Transverse colon (tissue), 4 donors: Measurements from ENCODE around the gene BLOC1S5. TPM values are rescaled to one million over a fixed set of nuclear protein-coding genes. Genes with fewer than 3 reads are reported as not detected.

Experiments
- DNase-seq: peaks from one replicate; pipeline ENCODE4 v3.0.0-alpha.2; 2019
- H3K27ac ChIP-seq, 4 donors: fragments of 200-600 bp; sonication (generic); 2 replicates each; pipeline ENCODE4 v1.5.1; 2016 to 2018; ENCODE audit warnings: inconsistent platforms in 4 of 4
- H3K27me3 ChIP-seq: fragments of 200-600 bp; sonication (generic); 2 replicates; pipeline ENCODE4 v1.5.1; 2017; ENCODE audit warnings: inconsistent platforms
- H3K36me3 ChIP-seq, 4 donors: fragments of 200-600 bp; sonication (generic); 2 replicates each; pipeline ENCODE4 v1.5.1; 2017 to 2019; ENCODE audit warnings: inconsistent platforms in 4 of 4
- H3K4me1 ChIP-seq, 4 donors: fragments of 200-600 bp; sonication (generic); 2 replicates each; pipeline ENCODE4 v1.5.1; 2017 to 2020; ENCODE audit warnings: inconsistent platforms in 4 of 4
- H3K4me3 ChIP-seq, 4 donors: fragments of 200-600 bp; sonication (generic); 1 replicate in 1 of 4; 2 replicates in 3 of 4; pipeline versions ENCODE4 v1.5.1 to v1.6.1; 2017 to 2019; ENCODE audit warnings: inconsistent platforms in 4 of 4
- H3K9me3 ChIP-seq, 2 donors: fragments of 200-600 bp; sonication (generic); 2 replicates each; pipeline ENCODE4 v1.5.1; 2017 to 2019; ENCODE audit warnings: inconsistent platforms in 2 of 2
- CTCF ChIP-seq, 5 experiments: fragments of 200-600 bp in 3 of 5; fragments of 450-650 bp in 2 of 5; sonication (generic) in 3 of 5; IDR thresholded peaks; 1 replicate in 2 of 5; 2 replicates in 3 of 5; pipeline ENCODE4 v1.5.1; 2016 to 2017; ENCODE audit warnings: antibody characterized with exemption in 5 of 5, inconsistent platforms in 3 of 5, mild to moderate bottlenecking in 2 of 5, moderate library complexity in 1 of 5
- EP300 ChIP-seq: sonication (generic); formaldehyde crosslinking; IDR thresholded peaks from one replicate; pipeline ENCODE4 v1.6.1; 2017; ENCODE audit warnings: antibody characterized with exemption, low read depth
- POLR2A ChIP-seq: fragments of 450-650 bp; IDR thresholded peaks from one replicate; pipeline ENCODE4 v1.6.1; 2016; ENCODE audit warnings: antibody characterized with exemption, mild to moderate bottlenecking, moderate library complexity
- POLR2AphosphoS5 ChIP-seq, 3 donors: sonication (generic); formaldehyde crosslinking; IDR thresholded peaks; one replicate each; pipeline ENCODE4 v1.6.1; 2016; ENCODE audit warnings: antibody characterized with exemption in 3 of 3
- WGBS, 2 donors: methylation state at CpG; one replicate each; pipeline ENCODE4 v1.1.5; 2018; ENCODE audit warnings: low coverage in 1 of 2; 5-methylcytosine and 5-hydroxymethylcytosine counted together
- in situ Hi-C, 4 donors: fragments of 200-750 bp; cut with MboI; loops; one replicate each; pipeline versions ENCODE4 v1.15.0 to v1.15.1; 2017; ENCODE audit warnings: low sequenced_read_pairs in 3 of 4, low pct_ligation_motif_present in 1 of 4, low pct_unique_long_range_greater_than_20kb in 1 of 4
- intact Hi-C: fragments of 100-400 bp; cut with DNase I; formaldehyde crosslinking; loops from one replicate; pipeline ENCODE4 v1.15.1; 2023; ENCODE audit warnings: low total_unique reads
- total RNA-seq, 4 donors: library from RNA; depleted of rRNA; stranded (reverse); fragments of >200 nt; gene quantifications; one replicate each; pipeline ENCODE4 v1.1.0, GENCODE V29; 2016

BLOC1S5 gene
- total RNA-seq, 4 donors from 2014 or later = 2.0 to 12.7 (median 10.3) TPM

GRCh38 chr6:7999201-7999600, 65.0 kb downstream of the BLOC1S5 start:
- no peak overlapping the region for H3K27ac ChIP-seq
- H3K9me3 ChIP-seq = no peaks in the 10 kb centered on the region
- H3K4me1 ChIP-seq = peaks cover 4 to 23% (median 6%) of the 10 kb centered on the region in 4 donors
- intact Hi-C loops = no loop called here
- WGBS, 2 donors = 75 to 76% methylated on average over 2 to 3 of the region's 3 CpGs
- in situ Hi-C loops = loop anchor here in 1 of 4 donors (25.0 kb wide), 1 partner anchor 287 kb away; no protein-coding TSS in a partner anchor
- H3K4me3 ChIP-seq = no peak overlapping the region
- no peaks in the 10 kb centered on the region for H3K27me3 ChIP-seq
- no peak for DNase-seq
- no peak for TF ChIP-seq POLR2A
- no peak for TF ChIP-seq EP300
- TF ChIP-seq CTCF (IDR thresholded peaks at IDR 0.05) = no peak
- no peak for TF ChIP-seq POLR2AphosphoS5 (IDR thresholded peaks at IDR 0.05)
- no peaks in the 10 kb centered on the region for H3K36me3 ChIP-seq

- Histone ChIP-seq H3K36me3 (no peaks in the 10 kb centered on the region), H3K4me1 (peaks cover 4 to 23% (median 6%) of the 10 kb centered on the region in 4 donors), H3K27me3 (no peaks in the 10 kb centered on the region), H3K9me3 (no peaks in the 10 kb centered on the region), H3K27ac (peak overlapping the region in 2 of 4 donors; percentile 28 to 50), H3K4me3 (no peak overlapping the region)
- 60 to 71% methylated on average over 5 to 7 of the region's 7 CpGs for WGBS, 2 donors
- intact Hi-C loops (no loop called here), in situ Hi-C loops (loop anchor here in 1 of 4 donors (25.0 kb wide), 1 partner anchor 286 kb away; no protein-coding TSS in a partner anchor)
- peak; percentile 44 to 74 (median 60) for TF ChIP-seq POLR2AphosphoS5 (IDR thresholded peaks at IDR 0.05)
- no peak for TF ChIP-seq CTCF (IDR thresholded peaks at IDR 0.05)
- no peak for DNase-seq
These were observed 66.0 kb downstream of the BLOC1S5 start for GRCh38 chr6:7998103-7998725.

GRCh38 chr6:7997286-7997685, 66.9 kb downstream of the BLOC1S5 start:
- Histone ChIP-seq H3K4me3 (no peak overlapping the region), H3K27me3 (no peaks in the 10 kb centered on the region), H3K9me3 (no peaks in the 10 kb centered on the region), H3K36me3 (no peaks in the 10 kb centered on the region), H3K27ac (peak overlapping the region in 3 of 4 donors; percentile 15 to 50 (median 28)), H3K4me1 (peaks cover 4 to 27% (median 6%) of the 10 kb centered on the region in 4 donors)
- TF ChIP-seq CTCF (IDR thresholded peaks at IDR 0.05) = no peak
- TF ChIP-seq POLR2AphosphoS5 (IDR thresholded peaks at IDR 0.05) = peak in 2 of 3 donors; percentile 46 to 56
- TF ChIP-seq POLR2A = no peak
- TF ChIP-seq EP300 = no peak
- no peak for DNase-seq
- intact Hi-C loops = no loop called here
- in situ Hi-C loops = loop anchor here in 1 of 4 donors (25.0 kb wide), 1 partner anchor 285 kb away; no protein-coding TSS in a partner anchor
- 63 to 72% methylated on average over 2 to 3 of the region's 3 CpGs for WGBS, 2 donors

- H3K4me3 ChIP-seq = no peak overlapping the region
- peak overlapping the region in 1 of 4 donors; percentile 28 for H3K27ac ChIP-seq
- H3K27me3 ChIP-seq = no peaks in the 10 kb centered on the region
- DNase-seq = no peak
- in situ Hi-C loops (loop anchor here in 1 of 4 donors (25.0 kb wide), 1 partner anchor 284 kb away; no protein-coding TSS in a partner anchor), intact Hi-C loops (no loop called here)
- no peaks in the 10 kb centered on the region for H3K36me3 ChIP-seq
- no peaks in the 10 kb centered on the region for H3K9me3 ChIP-seq
- WGBS, 2 donors = 50 to 58% methylated on average over 4 to 10 of the region's 10 CpGs
- peaks cover 4 to 30% (median 6%) of the 10 kb centered on the region in 4 donors for H3K4me1 ChIP-seq
- TF ChIP-seq EP300 (no peak), POLR2AphosphoS5 (IDR thresholded peaks at IDR 0.05) (peak in 2 of 3 donors; percentile 37 to 54)
These were observed 67.6 kb downstream of the BLOC1S5 start for GRCh38 chr6:7996538-7997111.
